ENCODE results near the gene TOP3B.
A peak's percentile ranks its signal among the peaks of the same experiment; 100 is the strongest.

Gene TOP3B, protein sequence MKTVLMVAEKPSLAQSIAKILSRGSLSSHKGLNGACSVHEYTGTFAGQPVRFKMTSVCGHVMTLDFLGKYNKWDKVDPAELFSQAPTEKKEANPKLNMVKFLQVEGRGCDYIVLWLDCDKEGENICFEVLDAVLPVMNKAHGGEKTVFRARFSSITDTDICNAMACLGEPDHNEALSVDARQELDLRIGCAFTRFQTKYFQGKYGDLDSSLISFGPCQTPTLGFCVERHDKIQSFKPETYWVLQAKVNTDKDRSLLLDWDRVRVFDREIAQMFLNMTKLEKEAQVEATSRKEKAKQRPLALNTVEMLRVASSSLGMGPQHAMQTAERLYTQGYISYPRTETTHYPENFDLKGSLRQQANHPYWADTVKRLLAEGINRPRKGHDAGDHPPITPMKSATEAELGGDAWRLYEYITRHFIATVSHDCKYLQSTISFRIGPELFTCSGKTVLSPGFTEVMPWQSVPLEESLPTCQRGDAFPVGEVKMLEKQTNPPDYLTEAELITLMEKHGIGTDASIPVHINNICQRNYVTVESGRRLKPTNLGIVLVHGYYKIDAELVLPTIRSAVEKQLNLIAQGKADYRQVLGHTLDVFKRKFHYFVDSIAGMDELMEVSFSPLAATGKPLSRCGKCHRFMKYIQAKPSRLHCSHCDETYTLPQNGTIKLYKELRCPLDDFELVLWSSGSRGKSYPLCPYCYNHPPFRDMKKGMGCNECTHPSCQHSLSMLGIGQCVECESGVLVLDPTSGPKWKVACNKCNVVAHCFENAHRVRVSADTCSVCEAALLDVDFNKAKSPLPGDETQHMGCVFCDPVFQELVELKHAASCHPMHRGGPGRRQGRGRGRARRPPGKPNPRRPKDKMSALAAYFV

DNA sequence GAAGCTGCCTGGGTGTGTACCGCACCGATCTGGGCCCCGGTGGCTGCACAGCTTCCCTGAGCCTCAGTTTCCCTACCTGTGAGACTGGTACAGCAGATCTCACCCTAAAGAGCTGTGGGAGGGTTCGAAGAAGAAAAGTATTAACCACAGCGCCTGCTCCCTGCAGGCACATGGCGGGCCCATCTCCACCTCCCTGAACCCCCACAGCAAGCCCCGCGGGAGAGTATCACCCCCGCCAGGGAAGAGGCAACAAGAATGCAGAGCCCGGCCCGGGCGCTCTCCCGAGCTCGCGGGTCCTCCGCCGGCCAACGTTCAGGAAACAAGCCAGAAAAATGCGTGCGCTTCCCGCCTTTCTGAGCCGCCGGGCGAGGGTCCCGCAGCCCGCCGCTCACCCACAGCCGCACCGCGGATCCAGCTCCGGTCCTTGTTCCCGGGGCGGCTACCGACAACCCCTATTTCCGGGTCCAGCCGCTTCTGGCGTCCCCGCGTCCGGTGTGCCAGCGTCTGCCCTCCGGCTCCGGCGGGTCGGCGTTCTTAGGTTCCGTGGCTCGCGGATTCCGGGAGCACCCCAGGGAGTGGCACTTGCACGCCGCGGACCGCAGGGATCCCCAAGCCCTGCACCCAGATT, at the start of gene TOP3B:
TSS of gene TOP3B (minus strand) at position 450 of the 628 bp plus-strand sequence. CDS start 7,078 bp downstream, outside the sequence.
- FAIRE-seq, result no peak

GRCh38 chr22:22031183-22031945, 48.8 kb upstream of the TOP3B start:
- FAIRE-seq, result no peak

DNA sequence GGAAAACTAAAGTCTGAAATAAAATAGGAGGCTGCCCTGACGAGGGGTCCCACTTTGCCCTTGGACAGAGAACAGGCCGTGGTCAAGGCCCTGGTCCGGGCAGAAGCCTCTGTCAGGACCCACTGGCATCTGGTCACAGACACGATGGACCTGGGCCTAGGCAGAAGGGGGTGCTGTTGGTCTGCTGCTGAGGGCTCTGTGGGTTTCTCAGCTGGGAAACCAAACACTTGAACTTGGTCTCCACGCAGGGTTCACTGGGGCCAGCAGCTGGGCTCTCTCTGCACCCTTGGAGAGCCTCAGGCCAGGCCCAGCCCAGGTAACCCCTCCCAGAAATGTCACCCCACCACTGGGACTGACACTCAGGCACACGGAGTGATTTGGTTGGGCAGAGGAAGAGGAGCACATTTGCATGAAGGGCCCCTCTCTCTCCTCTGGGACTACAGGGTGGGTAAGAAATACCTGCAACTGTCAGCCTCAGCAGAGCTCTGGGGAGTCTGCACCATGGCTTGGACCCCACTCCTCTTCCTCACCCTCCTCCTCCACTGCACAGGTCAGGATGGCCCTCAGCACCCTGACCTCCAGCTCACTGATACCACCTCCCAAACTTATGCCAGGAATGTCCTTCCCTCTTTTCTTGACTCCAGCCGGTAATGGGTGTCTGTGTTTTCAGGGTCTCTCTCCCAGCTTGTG, 48.1 kb upstream of the TOP3B start:
- FAIRE-seq, result no peak

GRCh38 chr22:22027955-22028354, 45.4 kb upstream of the TOP3B start:
- peak; percentile 31 for FAIRE-seq

GRCh38 chr22:22026157-22026831, 43.7 kb upstream of the TOP3B start:
- FAIRE-seq, result no peak

GRCh38 chr22:22025320-22026156, 43.0 kb upstream of the TOP3B start:
- FAIRE-seq, result no peak

- FAIRE-seq, result no peak
Observed at GRCh38 chr22:22024440-22024839, 41.9 kb upstream of the TOP3B start.

- FAIRE-seq, result no peak
Observed at GRCh38 chr22:22023581-22024137, 41.1 kb upstream of the TOP3B start.

DNA sequence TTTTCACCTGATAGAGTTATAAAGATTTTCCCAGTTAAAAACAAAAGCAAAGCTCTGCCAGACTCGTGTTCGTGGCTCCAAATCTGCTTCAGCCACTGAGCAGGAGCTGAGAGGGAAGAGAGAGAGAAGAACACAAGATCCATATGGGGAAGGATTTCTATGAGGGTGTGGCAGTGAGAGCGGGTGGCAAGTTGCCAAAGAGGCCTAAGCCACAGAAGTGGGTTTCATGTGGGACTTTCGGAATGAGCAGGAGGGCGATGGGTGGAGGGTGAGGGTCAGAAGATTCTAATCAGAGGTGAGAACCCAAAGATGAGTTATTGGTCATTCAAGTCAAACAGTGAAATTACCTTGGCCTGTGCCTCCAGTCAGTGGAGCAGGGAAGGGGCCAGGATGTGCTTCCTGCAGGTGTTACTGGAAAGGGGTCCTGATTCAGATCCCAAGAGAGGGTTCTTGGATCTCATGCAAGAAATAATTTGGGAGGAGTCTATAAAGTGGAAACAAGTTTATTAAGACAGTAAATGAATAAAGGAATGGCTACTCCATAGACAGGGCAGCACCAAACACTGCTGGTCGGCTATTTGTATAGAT, 40.5 kb upstream of the TOP3B start:
- no peak for FAIRE-seq

- FAIRE-seq, result no peak
Observed at GRCh38 chr22:22022255-22022840, 39.8 kb upstream of the TOP3B start.

DNA sequence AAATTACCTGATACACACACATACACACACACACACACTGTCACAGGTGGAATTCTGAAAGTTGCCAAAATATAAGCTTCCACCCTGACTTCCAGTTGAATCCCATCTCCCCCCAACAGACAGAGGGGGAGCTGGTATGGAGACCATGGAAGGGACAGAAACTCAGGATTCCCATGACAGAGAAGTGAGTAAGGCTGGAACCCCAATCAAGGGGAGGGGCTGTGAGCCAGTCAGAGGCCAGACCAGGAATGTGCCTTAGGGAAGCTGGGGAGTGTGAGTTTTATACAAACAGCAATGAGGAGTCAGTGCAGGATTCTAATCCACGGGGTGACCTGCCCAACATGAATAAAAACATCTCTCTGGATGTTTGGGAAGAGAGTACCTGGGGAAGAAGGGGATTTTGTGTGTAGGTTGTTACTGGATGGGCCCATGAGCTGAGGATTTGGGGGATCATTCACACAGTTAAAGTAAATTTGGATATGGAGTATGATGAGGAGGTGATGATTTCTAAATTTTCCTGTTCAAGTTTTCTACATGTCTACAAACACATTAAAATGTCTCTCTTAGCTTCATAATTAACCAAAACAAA, 38.7 kb upstream of the TOP3B start:
- no peak for FAIRE-seq

DNA sequence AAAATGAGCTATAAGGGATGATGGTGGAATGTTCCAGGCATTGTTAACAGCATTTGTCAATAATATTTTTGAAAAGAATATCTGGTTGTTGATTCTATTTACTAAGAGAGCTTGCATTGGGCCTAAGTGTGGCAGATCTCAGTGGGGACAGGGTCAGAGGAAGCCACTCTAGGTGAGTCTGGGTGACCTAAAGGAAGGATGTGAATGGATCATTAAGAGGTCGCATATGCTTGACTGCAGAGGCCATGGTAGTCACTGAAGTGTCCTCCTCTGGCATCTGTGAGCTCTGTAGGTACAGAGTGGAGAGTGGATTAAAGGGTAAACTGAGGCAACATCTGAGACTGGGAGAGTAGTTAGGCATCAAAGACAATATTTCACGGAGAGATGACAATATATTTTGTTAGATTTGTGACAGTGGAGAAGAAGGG, 37.9 kb upstream of the TOP3B start:
- FAIRE-seq, result no peak

- FAIRE-seq, result no peak
Observed at GRCh38 chr22:22019659-22020424, 37.3 kb upstream of the TOP3B start.

DNA sequence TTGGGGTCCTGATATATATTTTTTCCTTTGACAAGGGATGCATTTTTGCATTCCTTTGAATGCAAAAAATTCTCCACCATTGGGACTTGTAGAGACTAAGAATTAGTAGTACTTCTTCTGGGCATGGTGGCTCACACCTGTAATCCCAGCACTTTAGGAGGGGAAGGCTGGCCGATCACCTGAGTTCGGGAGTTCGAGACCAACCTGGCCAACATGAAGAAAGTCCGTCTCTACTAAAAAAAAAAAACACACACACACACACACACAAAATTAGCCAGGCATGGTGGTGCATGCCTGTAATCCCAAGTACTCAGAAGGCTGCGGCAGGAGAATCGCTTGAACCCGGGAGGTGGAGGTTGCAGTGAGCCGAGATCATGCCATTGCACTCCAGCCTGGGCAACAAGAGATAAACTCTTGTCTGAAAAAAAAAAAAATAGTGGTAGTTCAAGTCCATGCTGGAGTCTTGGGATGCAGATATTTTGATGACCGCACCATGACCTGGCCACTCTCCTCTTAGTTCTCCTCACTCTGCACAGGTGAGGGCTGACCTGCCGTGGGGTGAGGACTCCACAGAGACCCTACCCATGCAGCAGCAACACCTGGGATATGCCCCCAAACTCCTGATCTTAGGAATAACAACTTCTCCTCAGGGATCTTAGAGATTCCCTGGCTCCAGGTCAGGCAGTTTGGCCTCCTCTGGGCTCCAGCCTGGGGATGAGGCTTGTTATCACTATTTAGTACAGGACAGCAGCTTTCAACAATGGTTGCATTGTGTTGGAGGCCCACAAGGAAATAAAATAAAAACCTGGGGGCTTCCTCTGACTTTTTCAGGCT, 36.5 kb upstream of the TOP3B start:
- no peak for FAIRE-seq

DNA sequence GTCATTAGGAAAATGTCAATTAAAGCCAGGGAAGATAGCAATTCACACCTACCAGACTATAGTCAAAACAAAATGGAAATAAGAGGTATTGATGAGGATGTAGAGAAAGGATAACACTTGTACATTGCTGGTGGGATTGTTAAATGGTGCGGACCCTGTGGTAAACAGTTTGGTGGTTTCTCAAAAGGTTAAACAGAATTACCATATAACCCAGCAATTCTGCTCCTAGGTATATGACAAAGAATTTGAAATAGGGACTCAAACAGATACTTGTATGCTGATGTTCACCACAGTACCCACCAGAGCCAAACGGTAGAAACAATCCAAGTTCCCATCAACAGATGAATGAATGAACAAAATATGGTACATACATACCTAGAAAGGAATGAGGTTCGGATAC, 33.0 kb upstream of the TOP3B start:
- FAIRE-seq, result no peak

DNA sequence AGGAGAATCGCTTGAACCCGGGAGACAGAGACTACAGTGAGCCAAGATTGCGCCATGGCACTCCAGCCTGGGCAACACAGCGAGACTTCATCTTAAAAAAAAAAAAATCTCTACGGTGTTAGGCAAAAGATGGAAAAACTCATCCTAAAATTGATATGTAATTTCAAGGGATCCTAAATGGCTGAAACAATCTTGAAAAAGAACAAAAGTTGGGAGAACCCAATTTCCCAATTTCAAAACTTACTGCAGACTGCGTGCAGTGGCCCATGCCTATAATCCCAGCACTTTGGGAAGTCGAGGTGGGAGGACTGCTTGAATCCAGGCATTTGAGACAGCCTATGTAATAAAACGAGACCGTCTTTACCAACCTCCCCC, 31.7 kb upstream of the TOP3B start:
- no peak for FAIRE-seq
